ENCODE measurements around the gene PLCH1.

GRCh38 chr3:155352900-155353490 lies 391.9 kb downstream of the PLCH1 start:
- TF ChIP-seq KDM5B (CRISPR knock-in tag; IDR thresholded peaks at IDR 0.05; ENCODE audit: borderline replicate concordance) (no peak), NFE2 (CRISPR knock-in tag; IDR thresholded peaks at IDR 0.05) (no peak), FOXK1 (CRISPR knock-in tag; IDR thresholded peaks at IDR 0.05; ENCODE audit: borderline replicate concordance, low read depth) (no peak), HMG20A (CRISPR knock-in tag; IDR thresholded peaks at IDR 0.05; ENCODE audit: borderline replicate concordance) (no peak), KMT2A (CRISPR knock-in tag; IDR thresholded peaks at IDR 0.05) (no peak), SNAPC5 (CRISPR knock-in tag; IDR thresholded peaks at IDR 0.05; ENCODE audit: borderline replicate concordance) (no peak), ZFAT (CRISPR knock-in tag; conservative IDR thresholded peaks at IDR 0.05) (no peak), JUND (CRISPR knock-in tag; IDR thresholded peaks at IDR 0.05) (no peak), IRF2 (CRISPR knock-in tag; IDR thresholded peaks at IDR 0.05) (no peak), ZNF780A (CRISPR knock-in tag; IDR thresholded peaks at IDR 0.05) (no peak)
- TF ChIP-seq, protein P1, sequence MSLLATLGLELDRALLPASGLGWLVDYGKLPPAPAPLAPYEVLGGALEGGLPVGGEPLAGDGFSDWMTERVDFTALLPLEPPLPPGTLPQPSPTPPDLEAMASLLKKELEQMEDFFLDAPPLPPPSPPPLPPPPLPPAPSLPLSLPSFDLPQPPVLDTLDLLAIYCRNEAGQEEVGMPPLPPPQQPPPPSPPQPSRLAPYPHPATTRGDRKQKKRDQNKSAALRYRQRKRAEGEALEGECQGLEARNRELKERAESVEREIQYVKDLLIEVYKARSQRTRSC (CRISPR knock-in tag; IDR thresholded peaks at IDR 0.05; ENCODE audit: low read depth): no peak

Data from HepG2 (cell line).